ENCODE measurements around the gene AFP.

DNA sequence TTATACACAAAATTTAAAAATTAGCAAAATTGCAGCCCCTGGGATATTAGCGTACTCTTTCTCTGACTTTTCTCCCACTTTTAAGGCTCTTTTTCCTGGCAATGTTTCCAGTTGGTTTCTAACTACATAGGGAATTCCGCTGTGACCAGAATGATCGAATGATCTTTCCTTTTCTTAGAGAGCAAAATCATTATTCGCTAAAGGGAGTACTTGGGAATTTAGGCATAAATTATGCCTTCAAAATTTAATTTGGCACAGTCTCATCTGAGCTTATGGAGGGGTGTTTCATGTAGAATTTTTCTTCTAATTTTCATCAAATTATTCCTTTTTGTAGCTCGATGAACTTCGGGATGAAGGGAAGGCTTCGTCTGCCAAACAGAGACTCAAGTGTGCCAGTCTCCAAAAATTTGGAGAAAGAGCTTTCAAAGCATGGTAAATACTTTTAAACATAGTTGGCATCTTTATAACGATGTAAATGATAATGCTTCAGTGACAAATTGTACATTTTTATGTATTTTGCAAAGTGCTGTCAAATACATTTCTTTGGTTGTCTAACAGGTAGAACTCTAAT is 26.0 kb upstream of the AFP start:
- TF ChIP-seq, protein P1, sequence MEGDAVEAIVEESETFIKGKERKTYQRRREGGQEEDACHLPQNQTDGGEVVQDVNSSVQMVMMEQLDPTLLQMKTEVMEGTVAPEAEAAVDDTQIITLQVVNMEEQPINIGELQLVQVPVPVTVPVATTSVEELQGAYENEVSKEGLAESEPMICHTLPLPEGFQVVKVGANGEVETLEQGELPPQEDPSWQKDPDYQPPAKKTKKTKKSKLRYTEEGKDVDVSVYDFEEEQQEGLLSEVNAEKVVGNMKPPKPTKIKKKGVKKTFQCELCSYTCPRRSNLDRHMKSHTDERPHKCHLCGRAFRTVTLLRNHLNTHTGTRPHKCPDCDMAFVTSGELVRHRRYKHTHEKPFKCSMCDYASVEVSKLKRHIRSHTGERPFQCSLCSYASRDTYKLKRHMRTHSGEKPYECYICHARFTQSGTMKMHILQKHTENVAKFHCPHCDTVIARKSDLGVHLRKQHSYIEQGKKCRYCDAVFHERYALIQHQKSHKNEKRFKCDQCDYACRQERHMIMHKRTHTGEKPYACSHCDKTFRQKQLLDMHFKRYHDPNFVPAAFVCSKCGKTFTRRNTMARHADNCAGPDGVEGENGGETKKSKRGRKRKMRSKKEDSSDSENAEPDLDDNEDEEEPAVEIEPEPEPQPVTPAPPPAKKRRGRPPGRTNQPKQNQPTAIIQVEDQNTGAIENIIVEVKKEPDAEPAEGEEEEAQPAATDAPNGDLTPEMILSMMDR (IDR thresholded peaks at IDR 0.05) = no peak
- no peak for TF ChIP-seq POLR2A (IDR thresholded peaks at IDR 0.05)
- TF ChIP-seq EP300 (IDR thresholded peaks at IDR 0.05) = no peak
